HL-60 (cell line): ENCODE measurements around the gene BBS9.

Experiments
- GABPA ChIP-seq: IDR thresholded peaks from 2 replicates; pipeline ENCODE4 v1.6.1; 2012; ENCODE audit warnings: low read depth
- TF ChIP-seq, protein P1 (sequence below): IDR thresholded peaks from one replicate; pipeline ENCODE4 v1.5.1; 2011; ENCODE audit warnings: low read length, control low read depth, inconsistent platforms; ENCODE audit not compliant: insufficient read depth
- TF ChIP-seq, protein P2 (sequence below): IDR thresholded peaks from 2 replicates; pipeline ENCODE4 v1.6.1; 2012; ENCODE audit warnings: low read depth; ENCODE audit not compliant: insufficient replicate concordance

DNA sequence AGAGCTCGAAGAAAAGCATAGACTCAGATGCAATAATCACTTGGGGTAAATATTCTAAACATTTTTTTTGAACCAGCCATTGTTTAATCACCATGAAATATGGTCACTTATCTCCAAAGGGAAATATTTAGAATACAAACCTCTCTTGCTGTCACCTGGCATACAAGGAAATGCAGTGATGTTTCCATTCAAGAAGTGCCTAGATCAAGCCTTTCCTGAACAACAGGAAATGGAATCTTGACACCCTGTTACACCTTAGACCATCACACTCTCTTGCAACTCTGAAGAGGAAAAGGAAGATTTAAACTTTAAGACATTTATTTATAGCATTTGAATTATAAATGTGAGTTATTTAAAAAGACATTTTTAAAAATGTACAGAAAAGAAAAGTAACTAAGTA, 512.9 kb downstream of the BBS9 start:
- TF ChIP-seq, protein P1, sequence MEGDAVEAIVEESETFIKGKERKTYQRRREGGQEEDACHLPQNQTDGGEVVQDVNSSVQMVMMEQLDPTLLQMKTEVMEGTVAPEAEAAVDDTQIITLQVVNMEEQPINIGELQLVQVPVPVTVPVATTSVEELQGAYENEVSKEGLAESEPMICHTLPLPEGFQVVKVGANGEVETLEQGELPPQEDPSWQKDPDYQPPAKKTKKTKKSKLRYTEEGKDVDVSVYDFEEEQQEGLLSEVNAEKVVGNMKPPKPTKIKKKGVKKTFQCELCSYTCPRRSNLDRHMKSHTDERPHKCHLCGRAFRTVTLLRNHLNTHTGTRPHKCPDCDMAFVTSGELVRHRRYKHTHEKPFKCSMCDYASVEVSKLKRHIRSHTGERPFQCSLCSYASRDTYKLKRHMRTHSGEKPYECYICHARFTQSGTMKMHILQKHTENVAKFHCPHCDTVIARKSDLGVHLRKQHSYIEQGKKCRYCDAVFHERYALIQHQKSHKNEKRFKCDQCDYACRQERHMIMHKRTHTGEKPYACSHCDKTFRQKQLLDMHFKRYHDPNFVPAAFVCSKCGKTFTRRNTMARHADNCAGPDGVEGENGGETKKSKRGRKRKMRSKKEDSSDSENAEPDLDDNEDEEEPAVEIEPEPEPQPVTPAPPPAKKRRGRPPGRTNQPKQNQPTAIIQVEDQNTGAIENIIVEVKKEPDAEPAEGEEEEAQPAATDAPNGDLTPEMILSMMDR: no peak
- TF ChIP-seq, protein P2, sequence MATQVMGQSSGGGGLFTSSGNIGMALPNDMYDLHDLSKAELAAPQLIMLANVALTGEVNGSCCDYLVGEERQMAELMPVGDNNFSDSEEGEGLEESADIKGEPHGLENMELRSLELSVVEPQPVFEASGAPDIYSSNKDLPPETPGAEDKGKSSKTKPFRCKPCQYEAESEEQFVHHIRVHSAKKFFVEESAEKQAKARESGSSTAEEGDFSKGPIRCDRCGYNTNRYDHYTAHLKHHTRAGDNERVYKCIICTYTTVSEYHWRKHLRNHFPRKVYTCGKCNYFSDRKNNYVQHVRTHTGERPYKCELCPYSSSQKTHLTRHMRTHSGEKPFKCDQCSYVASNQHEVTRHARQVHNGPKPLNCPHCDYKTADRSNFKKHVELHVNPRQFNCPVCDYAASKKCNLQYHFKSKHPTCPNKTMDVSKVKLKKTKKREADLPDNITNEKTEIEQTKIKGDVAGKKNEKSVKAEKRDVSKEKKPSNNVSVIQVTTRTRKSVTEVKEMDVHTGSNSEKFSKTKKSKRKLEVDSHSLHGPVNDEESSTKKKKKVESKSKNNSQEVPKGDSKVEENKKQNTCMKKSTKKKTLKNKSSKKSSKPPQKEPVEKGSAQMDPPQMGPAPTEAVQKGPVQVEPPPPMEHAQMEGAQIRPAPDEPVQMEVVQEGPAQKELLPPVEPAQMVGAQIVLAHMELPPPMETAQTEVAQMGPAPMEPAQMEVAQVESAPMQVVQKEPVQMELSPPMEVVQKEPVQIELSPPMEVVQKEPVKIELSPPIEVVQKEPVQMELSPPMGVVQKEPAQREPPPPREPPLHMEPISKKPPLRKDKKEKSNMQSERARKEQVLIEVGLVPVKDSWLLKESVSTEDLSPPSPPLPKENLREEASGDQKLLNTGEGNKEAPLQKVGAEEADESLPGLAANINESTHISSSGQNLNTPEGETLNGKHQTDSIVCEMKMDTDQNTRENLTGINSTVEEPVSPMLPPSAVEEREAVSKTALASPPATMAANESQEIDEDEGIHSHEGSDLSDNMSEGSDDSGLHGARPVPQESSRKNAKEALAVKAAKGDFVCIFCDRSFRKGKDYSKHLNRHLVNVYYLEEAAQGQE: no peak
- no peak for TF ChIP-seq GABPA
